Gastrocnemius medialis (tissue), 4 donors: ENCODE data around the gene PRR19.

Experiments
- CTCF ChIP-seq, 5 experiments: fragments of 450-650 bp in 3 of 5; fragments of 200-600 bp in 2 of 5; sonication (generic) in 2 of 5; IDR thresholded peaks in 4 of 5; conservative IDR thresholded peaks in 1 of 5; 1 replicate in 4 of 5; 2 replicates in 1 of 5; pipeline ENCODE4 v1.5.1; 2016 to 2019; ENCODE audit warnings: antibody characterized with exemption in 5 of 5, mild to moderate bottlenecking in 3 of 5, moderate library complexity in 3 of 5
- POLR2A ChIP-seq, 2 donors: fragments of 450-650 bp; IDR thresholded peaks; one replicate each; pipeline ENCODE4 v1.6.1; 2017; ENCODE audit warnings: antibody characterized with exemption in 2 of 2, mild to moderate bottlenecking in 2 of 2, moderate library complexity in 2 of 2

- TF ChIP-seq CTCF (IDR thresholded peaks at IDR 0.05 in 4 of 5, conservative IDR thresholded peaks at IDR 0.05 in 1 of 5) (no peak), POLR2A (IDR thresholded peaks at IDR 0.05) (no peak)
These were observed 28.4 kb upstream of the PRR19 start for GRCh38 chr19:42273407-42274064.
